NCI-H1048 (cell line): ENCODE data around the gene MBD1.
"Not testable (repeated sequence)": the region's sequence is repeated elsewhere in the genome, so short reads cannot be mapped to it uniquely, and the experiment has no call there.

ENCODE experiments used
- DNase-seq: peaks from one replicate; lab custom pipeline; 2025; lab: John Stamatoyannopoulos, UW

The MBD1 gene

GRCh38 chr18:50273203-50274043 lies 7.9 kb downstream of the MBD1 start:
- no peak for DNase-seq

- no peak for DNase-seq
Measured at GRCh38 chr18:50272568-50272967, 8.8 kb downstream of the MBD1 start.

GRCh38 chr18:50268022-50268747 lies 13.1 kb downstream of the MBD1 start:
- DNase-seq = no peak

GRCh38 chr18:50266248-50266704 lies 15.0 kb downstream of the MBD1 start, which contains the start of gene CFAP53:
CFAP53 (minus strand) TSS chr18:50266495; CDS start chr18:50266404, 91 bp downstream.
- no peak for DNase-seq

- DNase-seq = no peak
Measured at GRCh38 chr18:50262977-50263376, 18.3 kb downstream of the MBD1 start.

- DNase-seq = no peak
Measured at GRCh38 chr18:50250935-50251334, 30.4 kb downstream of the MBD1 start.

- no peak for DNase-seq
Measured at GRCh38 chr18:50249576-50249975, 31.7 kb downstream of the MBD1 start.

GRCh38 chr18:50247561-50247960 lies 33.8 kb downstream of the MBD1 start:
- DNase-seq = no peak

- not testable (repeated sequence) for DNase-seq
Measured at GRCh38 chr18:50241768-50242167, 39.6 kb downstream of the MBD1 start.

- DNase-seq = no peak
Measured at GRCh38 chr18:50240080-50240563, 41.2 kb downstream of the MBD1 start.

- no peak for DNase-seq
Measured at GRCh38 chr18:50232419-50232818, 48.9 kb downstream of the MBD1 start.

- no peak for DNase-seq
Measured at GRCh38 chr18:50231621-50232020, 49.7 kb downstream of the MBD1 start.

GRCh38 chr18:50220249-50220648 lies 61.1 kb downstream of the MBD1 start:
- not testable (repeated sequence) for DNase-seq
